Mucosa of rectum (tissue), 2 donors: ENCODE measurements around the gene ELAVL1.
"Not testable (repeated sequence)": the region's sequence is repeated elsewhere in the genome, so short reads cannot be mapped to it uniquely, and the experiment has no call there.

ENCODE experiments used
- H3K27ac ChIP-seq, 2 donors: one replicate each; pipeline ENCODE4 v1.7.0; 2013; ENCODE audit warnings: inconsistent platforms in 2 of 2, low read depth in 2 of 2, low read length in 2 of 2
- H3K27me3 ChIP-seq, 2 donors: one replicate each; pipeline ENCODE4 v1.7.0; 2013; ENCODE audit warnings: low read length in 2 of 2; ENCODE audit not compliant: control insufficient read depth in 2 of 2, insufficient read depth in 2 of 2
- H3K36me3 ChIP-seq, 2 donors: one replicate each; pipeline ENCODE4 v1.7.0; 2013; ENCODE audit warnings: low read length in 2 of 2; ENCODE audit not compliant: control insufficient read depth in 2 of 2, insufficient read depth in 2 of 2
- H3K4me1 ChIP-seq, 2 donors: one replicate each; pipeline ENCODE4 v1.7.0; 2013; ENCODE audit warnings: low read length in 2 of 2, mild to moderate bottlenecking in 1 of 2; ENCODE audit not compliant: control insufficient read depth in 2 of 2, insufficient read depth in 2 of 2
- H3K4me3 ChIP-seq, 2 donors: one replicate each; pipeline ENCODE4 v1.7.0; 2013; ENCODE audit warnings: low read length in 2 of 2
- H3K9ac ChIP-seq, 2 donors: one replicate each; pipeline ENCODE4 v1.7.0; 2013; ENCODE audit warnings: low read length in 2 of 2, low read depth in 1 of 2, mild to moderate bottlenecking in 1 of 2
- H3K9me3 ChIP-seq, 2 donors: one replicate each; pipeline ENCODE4 v1.7.0; 2013; ENCODE audit warnings: low read length in 2 of 2; ENCODE audit not compliant: control insufficient read depth in 2 of 2
- donor health status: healthy.
- donor health status: Normal muscosa, but diverticular disease.

The ELAVL1 gene

GRCh38 chr19:8039231-8039630 lies 33.8 kb upstream of the ELAVL1 start:
- Histone ChIP-seq H3K9ac (no peak overlapping the region), H3K9me3 (no peaks in the 10 kb centered on the region), H3K36me3 (no peaks in the 10 kb centered on the region), H3K27ac (no peak overlapping the region), H3K4me1 (no peaks in the 10 kb centered on the region), H3K27me3 (no peaks in the 10 kb centered on the region), H3K4me3 (no peak overlapping the region)

- Histone ChIP-seq H3K27ac (no peak overlapping the region), H3K27me3 (no peaks in the 10 kb centered on the region), H3K9ac (no peak overlapping the region), H3K4me3 (no peak overlapping the region), H3K9me3 (no peaks in the 10 kb centered on the region), H3K4me1 (no peaks in the 10 kb centered on the region), H3K36me3 (no peaks in the 10 kb centered on the region)
Measured at GRCh38 chr19:8038815-8039214, 33.4 kb upstream of the ELAVL1 start.

- H3K36me3 ChIP-seq, result no peaks in the 10 kb centered on the region
- H3K27ac ChIP-seq, result no peak overlapping the region
- no peaks in the 10 kb centered on the region for H3K27me3 ChIP-seq
- no peaks in the 10 kb centered on the region for H3K4me1 ChIP-seq
- no peaks in the 10 kb centered on the region for H3K9me3 ChIP-seq
- no peak overlapping the region for H3K4me3 ChIP-seq
- H3K9ac ChIP-seq, result no peak overlapping the region
Measured at GRCh38 chr19:8036434-8037099, 31.1 kb upstream of the ELAVL1 start.

GRCh38 chr19:8034178-8034525 lies 28.7 kb upstream of the ELAVL1 start:
- no peaks in the 10 kb centered on the region for H3K9me3 ChIP-seq
- H3K27me3 ChIP-seq, result no peaks in the 10 kb centered on the region
- no peak overlapping the region for H3K27ac ChIP-seq
- no peak overlapping the region for H3K4me3 ChIP-seq
- H3K36me3 ChIP-seq, result no peaks in the 10 kb centered on the region
- no peak overlapping the region for H3K9ac ChIP-seq
- H3K4me1 ChIP-seq, result no peaks in the 10 kb centered on the region

GRCh38 chr19:8033287-8034177 lies 28.1 kb upstream of the ELAVL1 start:
- not testable (repeated sequence) for H3K27me3 ChIP-seq, H3K9ac ChIP-seq

GRCh38 chr19:8030960-8031359 lies 25.5 kb upstream of the ELAVL1 start:
- Histone ChIP-seq H3K36me3 (no peaks in the 10 kb centered on the region), H3K27me3 (no peaks in the 10 kb centered on the region), H3K9ac (no peak overlapping the region), H3K4me3 (no peak overlapping the region), H3K27ac (no peak overlapping the region), H3K4me1 (no peaks in the 10 kb centered on the region), H3K9me3 (no peaks in the 10 kb centered on the region)

More at GRCh38 chr19:8033287-8034177, 28.1 kb upstream of the ELAVL1 start:
- not testable (repeated sequence) for H3K27ac ChIP-seq, H3K4me1 ChIP-seq, H3K36me3 ChIP-seq, H3K9me3 ChIP-seq, H3K4me3 ChIP-seq

GRCh38 chr19:8028951-8029491 lies 23.6 kb upstream of the ELAVL1 start:
- Histone ChIP-seq H3K27me3 (no peaks in the 10 kb centered on the region), H3K9me3 (no peaks in the 10 kb centered on the region), H3K27ac (no peak overlapping the region), H3K9ac (no peak overlapping the region), H3K36me3 (no peaks in the 10 kb centered on the region), H3K4me1 (no peaks in the 10 kb centered on the region), H3K4me3 (no peak overlapping the region)

GRCh38 chr19:8025316-8025715 lies 19.9 kb upstream of the ELAVL1 start:
- H3K9me3 ChIP-seq, result no peaks in the 10 kb centered on the region
- H3K36me3 ChIP-seq, result no peaks in the 10 kb centered on the region
- no peak overlapping the region for H3K9ac ChIP-seq
- no peaks in the 10 kb centered on the region for H3K27me3 ChIP-seq
- no peak overlapping the region for H3K27ac ChIP-seq
- H3K4me3 ChIP-seq, result no peak overlapping the region
- H3K4me1 ChIP-seq, result no peaks in the 10 kb centered on the region

- not testable (repeated sequence) for H3K9me3 ChIP-seq, H3K36me3 ChIP-seq, H3K4me1 ChIP-seq, H3K27ac ChIP-seq, H3K4me3 ChIP-seq, H3K9ac ChIP-seq, H3K27me3 ChIP-seq
Measured at GRCh38 chr19:8024256-8024655, 18.8 kb upstream of the ELAVL1 start.

- no peaks in the 10 kb centered on the region for H3K27me3 ChIP-seq
- no peak overlapping the region for H3K9ac ChIP-seq
Measured at GRCh38 chr19:8023371-8023770, 17.9 kb upstream of the ELAVL1 start.

More at GRCh38 chr19:8023371-8023770, 17.9 kb upstream of the ELAVL1 start:
- no peaks in the 10 kb centered on the region for H3K36me3 ChIP-seq
- no peak overlapping the region for H3K27ac ChIP-seq
- no peaks in the 10 kb centered on the region for H3K9me3 ChIP-seq
- no peaks in the 10 kb centered on the region for H3K4me1 ChIP-seq
- no peak overlapping the region for H3K4me3 ChIP-seq
